Sciatic nerve (tissue), 2 donors: ENCODE results near the gene CSTPP1. TPM values are rescaled to one million over a fixed set of nuclear protein-coding genes. Genes with fewer than 3 reads are reported as not detected.
"Not testable (repeated sequence)": the region's sequence is repeated elsewhere in the genome, so short reads cannot be mapped to it uniquely, and the experiment has no call there.

ENCODE experiments used
- ATAC-seq: fragments of 200-7000 bp; cut with Tn5 transposase; one replicate; pipeline ENCODE4 v1.9.1; 2020; ENCODE audit warnings: mild to moderate bottlenecking, moderate library complexity
- DNase-seq: peaks from one replicate; pipeline ENCODE4 v3.0.0-alpha.2; 2020; ENCODE audit warnings: low spot score
- intact Hi-C: fragments of 100-400 bp; cut with DNase I; formaldehyde crosslinking; loops from one replicate; pipeline ENCODE4 v1.14.2; 2022
- total RNA-seq: library from RNA; stranded (reverse); fragmentation: NEBNext Ultra II Directional; extraction: Animal tissue kit (Norgen Biotek cat#: 25700); gene quantifications from one replicate; pipeline ENCODE4 v1.2.1, GENCODE V29; 2021
- donor health status: DM: no; HTN: no; CAD: no.
- donor health status: DM: no; HTN: no; CAD: no.

CSTPP1 gene
- total RNA-seq, 1 donor from 2014 or later = 30.4 TPM

DNA sequence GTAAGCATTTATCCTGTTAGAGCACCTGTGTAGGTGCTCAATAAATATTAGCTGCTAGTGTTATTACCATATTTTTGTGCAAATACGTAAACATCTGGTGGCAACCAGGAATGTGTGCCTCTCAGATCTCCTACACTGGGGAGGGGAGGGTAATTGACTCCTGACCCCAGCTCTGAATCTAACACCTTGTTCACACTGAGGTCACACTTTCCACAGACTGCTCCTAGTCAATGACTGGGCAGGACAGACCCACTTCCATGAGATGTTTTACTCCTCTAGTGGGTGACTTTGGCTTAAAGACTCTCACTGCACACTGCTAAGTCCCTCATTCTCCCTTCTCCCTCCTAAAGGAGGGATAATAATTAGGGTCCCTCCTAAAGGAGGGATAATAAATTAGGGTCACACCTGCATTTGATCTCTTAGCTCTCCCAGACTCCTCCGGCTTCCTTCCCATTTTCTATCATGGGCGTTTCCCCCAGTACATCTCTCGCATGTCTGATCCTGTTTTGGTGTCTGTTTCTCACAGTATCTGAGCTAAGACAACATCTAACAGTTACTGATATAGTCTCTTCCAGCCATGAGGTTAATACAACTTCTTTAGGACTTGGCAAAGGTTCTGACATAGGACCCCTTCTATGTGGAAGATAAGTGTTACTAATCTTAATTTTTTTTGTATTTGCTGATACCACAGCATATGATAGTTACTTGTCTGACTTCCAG lies 8.0 kb downstream of the CSTPP1 start:
- ATAC-seq (no peak), DNase-seq (no peak)
- intact Hi-C loops = no loop called here

GRCh38 chr11:46947399-46948077 lies 11.0 kb downstream of the CSTPP1 start:
- no peak for DNase-seq
- intact Hi-C loops = no loop called here
- no peak for ATAC-seq

DNA sequence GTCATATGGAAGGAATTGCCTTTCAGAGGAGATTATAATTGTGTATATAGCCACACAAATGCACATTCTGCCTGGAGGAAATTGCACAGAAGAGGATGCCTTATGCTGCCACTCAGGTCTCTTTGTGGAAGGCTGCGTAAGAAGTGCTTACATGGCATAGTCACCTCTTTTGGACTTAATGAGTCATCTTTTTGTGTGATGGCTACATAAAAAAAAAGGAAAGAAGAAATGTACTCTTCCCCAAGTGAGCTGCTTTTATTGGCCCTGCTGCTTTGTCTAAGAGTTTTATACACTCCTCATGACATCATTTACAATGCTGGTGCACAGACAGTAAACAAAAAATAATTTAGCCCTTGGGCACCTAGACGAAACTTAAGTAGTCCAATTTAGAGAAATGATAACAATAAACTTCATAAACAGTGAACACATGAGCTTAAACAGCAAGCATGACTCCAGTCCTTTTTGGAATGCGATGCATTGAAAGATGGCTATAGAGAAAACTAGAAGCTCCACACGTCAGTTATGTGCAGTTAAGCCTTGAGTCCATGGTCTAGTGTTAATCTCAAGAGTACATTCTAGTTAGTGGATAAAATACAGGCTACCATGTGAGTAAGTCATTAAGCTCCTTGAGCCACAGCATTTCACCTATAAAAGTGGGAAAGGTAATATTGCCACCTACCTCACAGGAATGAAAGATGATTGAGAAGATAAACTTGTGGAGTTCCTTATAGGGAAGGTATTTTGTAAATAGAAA lies 12.0 kb downstream of the CSTPP1 start:
- no peak for ATAC-seq
- intact Hi-C loops = no loop called here

DNA sequence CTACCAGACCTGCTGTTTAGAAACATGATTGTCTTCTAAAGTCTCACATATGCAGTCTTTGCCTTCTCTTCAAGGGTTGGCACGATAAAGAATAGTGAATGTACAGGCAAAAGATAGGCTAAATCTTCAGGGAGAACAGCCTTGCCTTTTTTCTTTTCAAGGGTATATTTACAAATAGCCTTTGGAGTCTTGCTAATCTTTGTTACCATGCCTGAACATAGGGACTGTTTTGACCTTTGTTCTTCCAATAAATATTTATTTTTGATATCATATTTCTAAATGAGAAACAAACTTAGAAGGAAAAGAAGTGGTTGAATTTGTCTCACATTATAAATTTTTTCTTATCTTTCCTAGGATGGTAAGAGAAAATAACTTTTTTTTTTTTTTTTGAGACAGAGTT lies 12.7 kb downstream of the CSTPP1 start:
- intact Hi-C loops = no loop called here
- DNase-seq (no peak), ATAC-seq (no peak)

More for the DNA sequence above, 12.0 kb downstream of the CSTPP1 start:
- no peak for DNase-seq

DNA sequence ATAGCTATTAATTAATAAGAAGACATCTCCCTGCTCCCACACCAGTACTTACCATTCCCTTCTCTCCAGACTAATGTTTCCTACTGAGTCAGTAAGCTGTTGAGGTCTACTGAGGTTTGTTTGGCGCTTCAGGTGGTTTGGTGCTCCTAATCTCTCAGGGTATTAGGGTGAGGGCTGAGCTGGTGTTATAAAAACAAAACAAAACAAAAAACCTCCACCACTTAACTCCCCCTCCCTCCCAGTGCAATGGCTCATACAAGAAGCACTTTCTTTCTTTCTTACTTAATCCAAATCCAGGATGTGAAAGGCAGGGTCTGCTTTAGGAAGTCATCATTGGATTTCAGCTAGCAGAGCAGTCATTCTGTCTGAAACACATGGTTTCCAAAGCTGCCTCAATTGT lies 15.3 kb downstream of the CSTPP1 start:
- intact Hi-C loops = no loop called here
- DNase-seq = no peak
- no peak for ATAC-seq

GRCh38 chr11:46952553-46952952 lies 16.0 kb downstream of the CSTPP1 start:
- ATAC-seq (no peak), DNase-seq (no peak)
- intact Hi-C loops = no loop called here

DNA sequence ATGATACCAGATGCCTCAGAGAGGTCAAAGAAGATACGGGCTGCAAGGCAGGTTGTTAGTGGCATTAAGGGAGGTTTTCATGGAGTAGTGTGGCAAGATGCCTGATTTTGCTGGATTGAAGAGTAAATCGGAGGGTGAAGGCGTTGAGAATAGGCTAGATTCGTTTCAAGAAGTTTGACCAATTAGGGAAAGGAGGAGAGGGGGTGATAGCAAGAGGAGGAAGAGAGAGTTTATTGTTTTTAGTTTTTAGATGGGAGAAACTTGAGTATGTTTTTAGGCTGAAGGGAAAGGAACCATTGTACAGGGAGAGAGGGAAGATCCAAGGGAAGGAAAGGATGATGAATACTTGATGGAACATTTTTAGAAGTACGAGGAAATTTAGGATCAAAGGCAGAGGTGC lies 16.5 kb downstream of the CSTPP1 start:
- no peak for ATAC-seq
- intact Hi-C loops = no loop called here
- no peak for DNase-seq

- no peak for DNase-seq
- no peak for ATAC-seq
- intact Hi-C loops = no loop called here
Measured at GRCh38 chr11:46958777-46959176, 22.2 kb downstream of the CSTPP1 start.

DNA sequence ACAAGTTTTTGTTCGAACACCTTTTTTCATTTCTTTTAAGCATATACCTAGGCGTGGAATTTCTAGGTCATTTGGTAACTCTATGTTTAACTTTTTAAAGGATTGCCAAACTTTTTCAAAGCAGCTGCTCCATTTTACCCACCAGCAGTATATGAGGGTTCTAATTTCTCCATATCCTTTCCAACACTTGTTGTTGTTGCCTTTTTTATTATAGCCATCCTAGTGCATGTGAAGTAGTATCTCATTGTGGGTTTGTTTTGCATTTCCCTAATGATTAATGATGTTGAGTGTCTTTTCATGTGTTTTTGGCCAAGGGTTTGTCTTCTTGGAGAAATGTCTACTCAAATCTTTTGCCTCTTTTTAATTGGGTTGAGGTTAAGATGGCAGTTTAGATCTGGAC lies 24.5 kb downstream of the CSTPP1 start:
- DNase-seq (no peak), ATAC-seq (no peak)
- intact Hi-C loops = loop anchor here (10.0 kb wide), 1 partner anchor 966 kb away; no protein-coding TSS in a partner anchor

- intact Hi-C loops = loop anchor here (10.0 kb wide), 1 partner anchor 967 kb away; no protein-coding TSS in a partner anchor
- DNase-seq = not testable (repeated sequence)
Measured at GRCh38 chr11:46961886-46962285, 25.3 kb downstream of the CSTPP1 start.

DNA sequence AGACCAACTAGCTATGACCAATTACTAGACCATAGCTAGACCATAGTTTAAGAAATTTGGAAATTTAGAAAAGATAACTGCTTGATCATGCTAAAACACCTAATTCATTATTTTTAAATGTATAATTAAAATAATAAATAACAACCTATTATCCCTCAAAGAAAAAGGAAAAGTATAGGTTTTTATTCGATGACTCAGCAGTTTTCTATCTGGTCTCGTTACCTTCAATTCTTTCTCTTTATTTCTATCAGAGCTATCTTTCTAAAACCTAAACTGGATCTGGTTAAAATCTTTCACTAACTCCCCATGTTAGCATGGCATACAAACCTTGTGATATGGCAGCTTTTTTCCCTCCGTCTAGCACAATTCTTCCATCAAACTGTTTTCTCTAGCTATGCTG lies 27.3 kb downstream of the CSTPP1 start:
- intact Hi-C loops = loop anchor here (10.0 kb wide), 1 partner anchor 969 kb away; no protein-coding TSS in a partner anchor
- no peak for ATAC-seq
- DNase-seq = no peak

More at GRCh38 chr11:46961886-46962285, 25.3 kb downstream of the CSTPP1 start:
- not testable (repeated sequence) for ATAC-seq

DNA sequence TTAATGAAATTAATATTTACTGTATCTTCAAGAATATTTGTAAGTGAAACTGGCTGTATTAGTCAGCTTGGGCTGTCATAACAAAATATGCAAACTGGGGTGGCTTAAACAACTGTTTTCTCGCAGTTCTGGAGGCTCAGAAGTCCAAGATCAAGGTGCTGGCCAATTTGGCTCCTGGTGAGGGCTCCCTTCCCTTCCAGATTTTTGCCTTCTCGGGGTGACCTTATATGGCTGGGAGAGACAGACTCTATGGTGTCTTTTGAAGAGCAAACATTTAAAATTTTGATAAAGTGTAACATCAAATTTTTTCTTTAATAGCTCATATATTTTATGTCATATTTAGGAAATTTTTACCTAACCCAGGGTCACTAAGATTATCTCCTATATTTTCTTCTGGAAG lies 30.2 kb downstream of the CSTPP1 start:
- intact Hi-C loops = loop anchor here (10.0 kb wide), 1 partner anchor 972 kb away; no protein-coding TSS in a partner anchor
- no peak for ATAC-seq
- no peak for DNase-seq

- DNase-seq (no peak), ATAC-seq (no peak)
- intact Hi-C loops = loop anchor here (10.0 kb wide), 1 partner anchor 973 kb away; no protein-coding TSS in a partner anchor
Measured at GRCh38 chr11:46967962-46968361, 31.4 kb downstream of the CSTPP1 start.

GRCh38 chr11:46969379-46969778 lies 32.8 kb downstream of the CSTPP1 start:
- ATAC-seq (no peak), DNase-seq (no peak)
- intact Hi-C loops = loop anchor here (10.0 kb wide), 1 partner anchor 975 kb away; no protein-coding TSS in a partner anchor

GRCh38 chr11:46970913-46971625 lies 34.5 kb downstream of the CSTPP1 start:
- no peak for DNase-seq
- ATAC-seq = no peak
- intact Hi-C loops = no loop called here

GRCh38 chr11:46972343-46972742 lies 35.8 kb downstream of the CSTPP1 start:
- ATAC-seq = peak; percentile 65
- intact Hi-C loops = no loop called here

DNA sequence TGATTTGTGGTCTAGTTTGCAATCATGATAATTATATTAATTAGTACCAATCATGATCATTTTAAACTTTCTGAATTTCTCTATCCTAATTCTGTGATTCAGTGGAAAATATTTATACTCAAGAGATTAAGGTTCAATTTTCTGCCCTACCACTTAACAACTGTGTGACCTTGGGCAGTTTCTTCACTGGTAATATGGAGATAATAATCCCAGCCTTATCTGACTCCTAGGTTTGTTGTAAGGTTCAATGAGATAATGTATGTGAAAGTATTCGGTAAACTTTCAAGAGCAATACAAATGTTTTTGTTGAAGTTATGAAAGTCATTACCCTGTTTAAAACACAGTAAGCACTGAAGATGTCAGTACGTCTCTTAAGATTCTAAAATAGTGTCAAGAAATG lies 36.3 kb downstream of the CSTPP1 start:
- DNase-seq (no peak), ATAC-seq (no peak)
- intact Hi-C loops = no loop called here

More at GRCh38 chr11:46972343-46972742, 35.8 kb downstream of the CSTPP1 start:
- DNase-seq = no peak

- intact Hi-C loops = no loop called here
- no peak for ATAC-seq
- no peak for DNase-seq
Measured at GRCh38 chr11:46976182-46976854, 39.8 kb downstream of the CSTPP1 start.
